GM18519 (cell line): ENCODE results near the gene MCCC2.
"Not testable (repeated sequence)": the region's sequence is repeated elsewhere in the genome, so short reads cannot be mapped to it uniquely, and the experiment has no call there.

ENCODE experiments used
- ATAC-seq: cut with Tn5 transposase; IDR thresholded peaks from one replicate; pipeline ENCODE4 v1.9.1; 2021; ENCODE audit warnings: mild to moderate bottlenecking, moderate library complexity; ENCODE audit not compliant: unreplicated experiment, low FRiP score

MCCC2 gene

GRCh38 chr5:71596169-71596568 lies 9.0 kb downstream of the MCCC2 start:
- ATAC-seq, result no peak

DNA sequence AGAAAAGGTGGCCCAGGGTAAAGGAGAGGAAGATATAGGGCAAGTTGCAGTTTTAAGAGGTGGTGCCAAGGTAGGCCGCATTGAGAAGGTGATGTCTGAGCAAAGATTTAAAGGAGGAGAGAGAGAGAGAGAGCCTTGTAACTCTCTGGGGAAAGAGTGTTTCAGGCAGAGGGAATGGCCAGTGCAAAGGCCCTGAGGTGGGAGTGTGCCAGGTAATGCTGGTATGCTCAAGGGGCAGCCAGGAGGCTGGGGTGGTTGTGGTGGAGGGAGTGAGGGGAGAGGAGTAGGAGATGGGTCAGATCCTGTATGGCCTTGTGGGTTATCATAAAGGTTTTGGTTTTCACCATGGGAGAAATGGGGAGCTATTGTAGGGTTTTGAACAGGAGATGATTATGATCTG lies 9.9 kb downstream of the MCCC2 start:
- no peak for ATAC-seq

DNA sequence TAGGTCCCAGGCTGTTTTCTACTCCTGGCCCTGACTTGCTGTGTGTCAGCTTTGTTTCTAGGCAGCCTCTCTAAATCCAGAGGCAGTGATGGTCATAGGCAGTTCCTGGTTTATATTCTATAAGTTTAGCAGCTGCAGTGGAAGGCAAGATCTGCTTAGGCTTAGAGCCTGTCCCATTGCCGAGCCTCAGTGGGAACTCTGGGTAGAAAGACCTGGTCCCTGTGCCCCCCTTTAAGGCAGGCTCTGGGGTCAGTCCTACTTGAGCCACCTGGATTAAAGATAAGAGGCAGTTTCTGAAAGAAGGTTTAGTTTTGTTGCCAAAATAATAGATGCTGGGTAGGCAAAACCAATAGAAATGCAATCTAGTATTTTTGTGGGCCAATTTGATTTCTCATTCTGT lies 13.6 kb downstream of the MCCC2 start:
- no peak for ATAC-seq

DNA sequence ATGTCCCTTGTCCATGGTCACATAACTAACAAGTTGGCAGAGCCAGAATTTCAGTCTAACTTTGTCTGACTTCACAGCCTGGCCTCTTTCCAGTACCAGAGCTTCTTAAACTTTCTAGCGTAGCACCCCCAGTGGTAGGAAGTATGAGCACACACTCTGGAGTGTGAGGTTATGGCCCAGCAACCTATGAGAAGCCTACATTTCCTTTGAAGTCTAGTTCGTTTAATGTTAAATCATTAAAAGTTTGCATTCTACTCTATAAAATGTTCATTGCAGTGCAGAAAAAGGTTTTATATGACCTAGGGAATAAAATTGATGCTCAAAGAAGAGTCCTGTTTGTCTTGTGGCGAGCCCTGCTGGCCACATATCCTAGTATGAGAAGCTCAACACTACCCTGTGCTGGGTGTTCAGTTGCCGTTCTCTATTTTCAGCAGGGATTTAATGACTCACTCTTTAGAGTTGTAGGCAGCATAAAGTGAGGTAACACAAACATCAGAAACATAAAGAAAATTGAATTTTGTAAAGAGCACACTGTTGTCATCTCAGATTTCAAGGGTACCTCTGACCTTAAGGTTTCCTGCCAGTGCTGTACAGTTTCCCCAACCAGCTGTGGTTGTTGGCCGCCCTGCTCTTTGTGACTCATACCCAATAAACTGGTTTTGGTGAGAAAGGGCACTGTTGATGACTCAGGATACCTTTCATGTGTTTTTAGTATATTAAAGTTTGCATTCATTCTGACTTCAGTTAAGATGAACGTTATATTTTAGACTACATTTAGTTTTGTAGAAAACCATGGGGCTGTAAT lies 14.3 kb downstream of the MCCC2 start:
- ATAC-seq, result no peak

DNA sequence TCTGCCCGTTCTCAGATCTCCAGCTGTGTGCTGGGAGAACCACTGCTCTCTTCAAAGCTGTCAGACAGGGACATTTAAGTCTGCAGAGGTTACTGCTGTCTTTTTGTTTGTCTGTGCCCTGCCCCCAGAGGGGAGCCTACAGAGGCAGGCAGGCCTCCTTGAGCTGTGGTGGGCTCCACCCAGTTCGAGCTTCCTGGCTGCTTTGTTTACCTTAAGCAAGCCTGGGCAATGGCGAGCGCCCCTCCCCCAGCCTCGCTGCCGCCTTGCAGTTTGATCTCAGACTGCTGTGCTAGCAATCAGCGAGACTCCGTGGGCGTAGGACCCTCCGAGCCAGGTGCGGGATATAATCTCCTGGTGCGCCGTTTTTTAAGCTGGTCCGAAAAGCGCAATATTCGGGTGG lies 22.8 kb downstream of the MCCC2 start:
- not testable (repeated sequence) for ATAC-seq

- no peak for ATAC-seq
These were observed 28.7 kb downstream of the MCCC2 start for GRCh38 chr5:71615809-71616208.

DNA sequence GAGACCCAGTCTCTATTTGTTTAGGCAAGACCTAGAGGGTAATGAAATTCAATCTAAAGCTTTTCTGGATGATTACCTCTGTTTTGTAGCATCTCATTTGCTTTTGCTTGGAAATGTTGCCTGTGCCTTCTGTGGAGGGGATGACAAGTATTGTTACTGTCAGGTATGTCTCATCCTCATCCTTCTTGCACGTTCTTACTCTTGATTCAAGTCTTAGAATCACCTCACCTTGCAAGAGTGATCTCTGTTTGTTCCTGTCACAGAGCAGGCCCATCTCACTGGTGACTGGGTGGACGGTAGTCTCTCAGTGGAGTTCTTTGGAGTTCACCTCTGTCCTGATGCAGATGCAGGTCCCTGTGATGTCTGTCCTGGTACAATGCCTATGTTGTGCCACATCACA lies 33.5 kb downstream of the MCCC2 start:
- no peak for ATAC-seq

GRCh38 chr5:71621268-71621667 lies 34.1 kb downstream of the MCCC2 start:
- no peak for ATAC-seq

DNA sequence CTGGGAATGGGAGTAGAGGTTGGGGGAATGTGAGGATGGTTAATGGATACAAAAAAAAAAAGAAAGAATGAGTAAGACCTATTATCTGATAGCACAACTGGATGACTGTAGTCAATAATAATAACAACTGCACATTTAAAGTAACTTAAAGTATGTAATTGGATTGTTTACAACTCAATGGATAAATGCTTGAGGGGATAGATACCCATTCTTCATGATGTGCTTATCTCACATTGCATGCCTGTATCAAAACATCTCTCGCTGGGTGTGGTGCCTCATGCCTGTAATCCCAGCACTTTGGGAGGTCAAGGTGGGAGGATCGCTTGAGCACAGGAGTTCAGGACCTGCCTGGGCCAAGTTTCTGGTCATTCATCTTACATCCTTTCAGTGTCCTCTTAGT lies 34.6 kb downstream of the MCCC2 start:
- ATAC-seq, result no peak

DNA sequence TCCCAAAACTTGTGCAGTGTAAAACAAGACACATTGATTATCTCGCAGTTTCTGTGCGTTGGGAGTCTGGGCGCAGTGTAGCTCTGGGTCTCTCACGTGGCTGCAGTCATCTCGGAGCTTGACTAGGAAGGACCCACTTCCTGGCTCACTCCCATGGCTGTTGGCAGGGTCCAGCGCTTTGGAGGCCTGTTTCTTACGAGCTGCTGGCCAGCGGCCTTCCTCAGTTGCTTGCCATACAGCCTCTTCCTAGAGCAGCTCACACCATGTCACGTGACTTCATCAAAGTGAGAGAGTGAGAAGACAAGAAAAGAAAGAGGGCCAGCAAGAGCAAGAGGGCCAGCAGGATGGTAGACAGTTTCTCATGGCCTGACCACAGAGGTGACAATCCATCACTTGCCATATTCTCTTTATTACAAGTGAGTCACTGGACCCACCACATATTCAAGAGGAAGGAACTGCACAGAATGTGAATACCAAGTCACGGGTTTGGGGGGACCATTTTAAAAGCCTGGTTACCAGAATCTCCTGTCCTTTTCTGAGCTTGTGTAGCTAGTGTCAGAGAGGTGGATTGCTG lies 36.2 kb downstream of the MCCC2 start:
- ATAC-seq, result no peak

DNA sequence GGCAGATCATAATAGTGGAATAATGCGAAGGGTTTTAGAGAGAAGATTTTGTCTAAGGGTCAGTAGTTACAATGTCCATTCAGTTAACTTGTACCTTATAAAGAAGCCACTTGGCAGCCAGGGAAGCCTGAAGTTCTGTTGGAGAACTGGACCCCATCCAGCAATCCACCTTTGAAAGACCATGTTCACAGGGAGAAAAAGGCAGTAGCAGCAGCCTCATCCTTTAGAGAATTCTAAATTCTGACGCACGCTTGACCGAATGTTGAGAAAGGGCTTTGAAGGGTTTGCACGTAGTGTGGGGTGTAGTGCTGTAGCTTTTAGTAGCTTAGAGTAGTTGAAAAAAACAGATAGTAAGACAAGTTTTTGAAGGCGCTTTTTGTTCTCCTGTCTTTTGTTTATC lies 42.8 kb downstream of the MCCC2 start:
- no peak for ATAC-seq

DNA sequence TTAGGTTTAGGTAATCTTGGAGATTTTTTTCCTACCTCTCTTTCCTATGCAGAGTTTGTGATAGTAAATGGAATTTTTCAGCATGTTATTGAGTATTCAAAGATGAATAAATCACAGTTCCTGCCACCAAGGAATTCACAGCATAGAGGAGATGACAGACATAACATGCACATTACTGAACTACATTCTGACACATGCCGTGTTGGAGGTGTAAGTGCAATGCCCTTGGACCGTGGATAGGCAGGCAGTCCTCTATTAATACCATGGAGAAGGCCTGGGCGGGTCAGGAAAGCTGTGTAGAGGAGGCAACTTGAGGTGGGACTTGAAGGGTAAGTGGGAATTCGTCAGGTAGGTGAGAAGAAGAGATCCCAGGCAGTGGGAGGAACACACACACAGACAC lies 43.9 kb downstream of the MCCC2 start:
- ATAC-seq, result no peak

GRCh38 chr5:71632168-71632567 lies 45.0 kb downstream of the MCCC2 start:
- ATAC-seq, result no peak

DNA sequence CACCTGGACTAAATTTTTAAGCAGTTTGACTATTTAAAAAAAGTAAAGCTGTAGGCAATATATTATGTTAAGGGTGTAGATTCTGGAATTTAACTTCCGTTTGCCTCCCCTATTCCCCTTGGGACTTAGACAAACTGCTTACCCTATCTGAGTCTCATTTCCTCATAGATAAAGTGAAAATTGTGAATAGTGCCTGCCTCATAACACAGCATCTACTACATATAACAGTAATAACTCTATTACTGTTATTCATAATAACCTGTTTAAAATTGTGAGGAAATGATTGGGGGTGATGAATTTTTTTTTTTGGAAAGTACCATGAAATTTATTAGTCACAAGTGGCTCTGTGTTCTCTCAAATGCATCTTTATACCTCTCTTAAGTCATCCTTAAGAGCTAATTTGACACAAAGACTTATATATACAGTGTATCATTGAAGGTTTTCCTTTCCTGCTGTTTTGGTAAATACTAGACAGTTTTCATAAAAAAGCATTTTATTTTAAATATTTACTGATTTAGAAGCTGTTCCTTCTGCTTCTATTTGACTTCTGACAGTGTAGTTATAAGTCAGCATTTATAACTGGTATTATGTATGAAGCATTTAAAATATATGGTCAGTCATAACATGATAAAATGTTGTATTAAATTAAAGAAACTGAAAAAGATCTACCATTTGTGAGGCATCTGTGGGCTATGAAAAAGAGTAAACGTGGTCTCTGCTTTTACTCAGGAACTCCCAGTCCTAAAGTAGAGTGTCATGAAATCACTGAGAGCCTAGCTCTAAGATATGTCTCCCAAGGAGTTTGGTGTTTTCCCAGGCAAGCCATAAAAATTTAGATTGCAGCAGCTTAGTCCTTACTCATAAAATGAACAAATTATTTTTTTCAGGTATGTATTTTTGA lies 46.4 kb downstream of the MCCC2 start:
- no peak for ATAC-seq

DNA sequence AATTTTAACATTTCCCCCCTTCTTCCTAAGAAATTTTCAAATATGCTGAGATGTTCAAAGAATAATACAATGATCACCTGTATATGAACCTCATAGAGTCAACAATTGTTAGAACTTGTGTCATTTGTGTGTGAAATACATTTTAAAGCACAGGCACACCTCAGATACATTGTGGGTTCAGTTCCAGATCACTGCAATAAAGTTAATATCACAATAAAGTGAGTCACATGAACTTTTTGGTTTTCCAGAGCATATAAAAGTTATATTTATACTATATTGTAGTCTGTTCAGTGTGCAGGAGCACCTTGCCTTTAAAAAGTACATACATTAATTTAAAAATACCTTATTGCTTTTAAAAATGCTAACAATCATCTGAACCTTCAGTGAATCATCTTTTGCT lies 50.0 kb downstream of the MCCC2 start:
- no peak for ATAC-seq

DNA sequence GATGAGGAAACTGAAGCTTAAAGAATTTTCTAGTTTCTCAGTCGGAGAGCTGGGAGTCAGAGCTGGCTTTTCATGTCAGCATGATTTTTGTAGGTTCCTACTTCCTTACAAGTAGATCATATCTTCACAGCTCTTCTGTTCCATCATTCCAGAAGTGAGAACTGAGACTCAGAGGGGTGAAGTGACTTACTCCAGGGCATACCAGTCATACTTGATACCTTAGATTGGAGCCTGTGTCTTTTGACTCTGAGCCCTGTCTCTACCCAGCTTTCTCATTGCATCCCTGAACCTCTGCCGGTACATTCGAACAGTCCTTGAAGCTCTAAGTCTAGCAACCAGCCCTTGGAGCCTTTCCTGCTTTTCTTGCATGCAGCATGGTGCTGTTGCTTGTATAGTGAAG lies 53.3 kb downstream of the MCCC2 start:
- ATAC-seq, result no peak

DNA sequence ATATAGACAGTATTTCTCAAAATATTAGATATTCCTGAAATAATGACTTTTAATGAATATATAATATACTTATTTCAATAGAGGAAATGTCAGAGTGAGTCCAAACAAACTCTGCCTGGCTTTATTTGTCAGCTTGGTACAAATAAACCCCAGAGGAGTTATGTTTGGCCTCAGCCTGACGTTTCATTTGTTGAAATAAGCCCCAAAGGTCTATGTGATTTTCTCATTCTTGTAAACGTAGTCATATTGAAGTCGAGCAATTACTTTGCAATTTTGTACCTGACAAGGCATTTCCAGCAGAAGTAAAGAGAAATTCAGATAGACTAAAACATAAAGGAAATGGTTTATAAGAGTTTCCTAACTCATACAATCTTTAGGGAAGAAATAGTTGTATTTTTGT lies 57.9 kb downstream of the MCCC2 start:
- no peak for ATAC-seq

GRCh38 chr5:71650940-71651339 lies 63.8 kb downstream of the MCCC2 start:
- ATAC-seq, result not testable (repeated sequence)

DNA sequence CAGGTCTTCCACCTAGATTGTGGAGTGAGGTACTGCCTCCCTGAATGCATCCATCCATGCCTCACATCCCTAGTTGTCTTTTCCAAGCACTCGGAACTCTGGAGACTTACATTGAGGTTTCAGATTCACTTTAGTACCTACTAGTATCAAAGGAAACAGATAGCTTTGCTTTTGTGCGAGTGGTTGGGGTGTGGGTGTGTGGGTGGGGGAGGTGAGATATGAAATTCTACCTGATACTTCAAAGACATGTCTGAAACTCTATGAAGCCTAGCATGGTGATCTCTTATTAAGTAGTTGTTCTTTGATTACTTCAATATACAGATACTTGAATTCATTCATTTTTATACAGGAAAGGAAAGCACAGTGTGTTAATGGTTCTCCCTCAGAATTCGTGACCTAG lies 64.4 kb downstream of the MCCC2 start:
- ATAC-seq, result no peak

DNA sequence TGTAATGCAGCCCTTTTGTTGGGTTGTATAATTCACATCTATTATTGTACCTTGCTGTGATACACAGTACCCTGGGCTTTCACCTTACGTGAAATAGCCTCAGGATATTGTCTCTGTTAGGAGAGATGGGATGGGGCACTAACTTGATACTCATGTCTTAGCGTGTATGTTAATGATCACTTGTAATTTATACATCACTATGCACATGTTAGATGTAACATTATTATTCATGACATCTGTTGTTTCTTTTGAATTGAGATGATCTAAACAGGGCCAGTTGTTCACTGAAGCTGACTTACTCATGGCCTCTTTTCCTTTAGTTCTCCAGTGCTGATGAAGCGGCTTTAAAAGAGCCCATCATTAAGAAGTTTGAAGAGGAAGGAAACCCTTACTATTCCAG lies 65.2 kb downstream of the MCCC2 start:
- ATAC-seq, result no peak

DNA sequence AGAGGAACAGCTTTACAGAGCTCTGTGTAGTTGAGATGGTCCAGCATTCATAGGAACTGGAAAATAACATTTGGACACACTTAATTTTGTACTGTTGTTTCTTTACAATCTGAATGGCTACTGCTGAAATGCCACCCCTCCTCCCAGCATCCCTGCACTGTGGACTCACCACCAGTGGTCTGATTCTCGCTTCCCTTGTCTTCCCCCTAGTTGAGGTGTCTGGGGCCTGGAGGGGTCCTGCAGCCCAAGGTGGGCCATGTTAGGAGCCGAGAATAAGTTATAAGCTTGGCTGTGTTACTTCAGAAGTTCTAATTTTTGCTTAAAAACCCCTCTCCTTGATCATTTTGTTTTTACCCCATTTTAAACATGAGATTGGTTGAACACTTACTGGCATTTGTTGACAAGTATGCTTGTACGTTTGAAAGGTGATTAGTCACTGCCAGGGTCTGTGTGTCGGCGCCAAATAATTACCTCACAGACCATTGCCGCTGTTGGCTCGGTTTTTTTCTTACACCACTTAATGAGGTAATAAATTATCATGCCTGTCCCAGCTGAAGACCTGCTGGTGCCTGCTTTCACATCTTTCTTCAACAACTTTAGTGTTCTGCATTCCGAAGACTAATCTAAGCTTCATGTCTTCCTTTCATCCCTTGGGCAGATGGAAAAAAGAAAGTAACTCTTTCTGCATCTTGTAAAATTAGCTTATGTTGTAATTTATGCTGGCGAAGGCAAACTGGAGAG lies 65.8 kb downstream of the MCCC2 start:
- no peak for ATAC-seq
